Measurements from ENCODE around the gene ZCCHC13. TPM values are rescaled to one million over a fixed set of nuclear protein-coding genes. Genes with fewer than 3 reads are reported as not detected.
"Not testable (repeated sequence)": the region's sequence is repeated elsewhere in the genome, so short reads cannot be mapped to it uniquely, and the experiment has no call there.

ZCCHC13 gene
- total RNA-seq (not detected), polyA plus RNA-seq (not detected)
- long read RNA-seq, donor 1: 0 reads
- long read RNA-seq, donor 2: 0 reads
- long read RNA-seq, donor 3: 0 reads
- long read RNA-seq, donor 4: 0 reads
- long read RNA-seq, donor 5: 0 reads

GRCh38 chrX:74304016-74304415 is at the start of gene ZCCHC13:
ZCCHC13 (plus strand) TSS chrX:74304180; CDS start chrX:74304267, 87 bp downstream.
- no peaks in the 10 kb centered on the region for H3K27me3 ChIP-seq (ENCODE audit: control insufficient read depth in 3 of 3, insufficient read depth in 3 of 3, low read length in 2 of 3)
- 85 to 96% methylated on average over 19 to 20 of the region's 20 CpGs for WGBS, 2 donors
- no peak for TF ChIP-seq CTCF (IDR thresholded peaks at IDR 0.05; ENCODE audit: control extremely low read depth, extremely low read depth)
- H3K9ac ChIP-seq (ENCODE audit: insufficient read depth in 1 of 2, low read length in 2 of 2): no peak within 1 kb of the TSS
- H3K9me3 ChIP-seq (ENCODE audit: control insufficient read depth in 4 of 4, insufficient read depth in 3 of 4, low read length in 3 of 4): peaks cover 0 to 3% (median 0%) of the 10 kb centered on the region in 4 donors
- no peaks in the 10 kb centered on the region for H3K36me3 ChIP-seq (ENCODE audit: control insufficient read depth in 4 of 4, insufficient read depth in 4 of 4, low read length in 4 of 4)
- H3K4me3 ChIP-seq: no peak within 1 kb of the TSS
- no peak within 1 kb of the TSS for H3K27ac ChIP-seq (ENCODE audit: low read depth in 1 of 2, low read length in 1 of 2)
- H3K4me1 ChIP-seq (ENCODE audit: control insufficient read depth in 5 of 5, insufficient read depth in 5 of 5, low read length in 5 of 5): no peaks in the 10 kb centered on the region
- ATAC-seq (ENCODE audit: insufficient read depth, low FRiP score): no peak
- no peak for DNase-seq

GRCh38 chrX:74258111-74258510 is 45.9 kb upstream of the ZCCHC13 start:
- not testable (repeated sequence) for DNase-seq; ATAC-seq (ENCODE audit: insufficient read depth, low FRiP score); H3K27ac ChIP-seq (ENCODE audit: low read depth in 1 of 2, low read length in 1 of 2); H3K27me3 ChIP-seq (ENCODE audit: control insufficient read depth in 3 of 3, insufficient read depth in 3 of 3, low read length in 2 of 3); H3K4me3 ChIP-seq; H3K9ac ChIP-seq (ENCODE audit: insufficient read depth in 1 of 2, low read length in 2 of 2); H3K9me3 ChIP-seq (ENCODE audit: control insufficient read depth in 4 of 4, insufficient read depth in 3 of 4, low read length in 3 of 4); H3K4me1 ChIP-seq (ENCODE audit: control insufficient read depth in 5 of 5, insufficient read depth in 5 of 5, low read length in 5 of 5)
- WGBS, 2 donors: 70 to 94% methylated on average over 1 of the region's 1 CpG
- peaks cover 2 to 11% (median 4%) of the 10 kb centered on the region in 4 donors for H3K36me3 ChIP-seq (ENCODE audit: control insufficient read depth in 4 of 4, insufficient read depth in 4 of 4, low read length in 4 of 4)

GRCh38 chrX:74259885-74260491 is 44.0 kb upstream of the ZCCHC13 start:
- no peak overlapping the region for H3K9ac ChIP-seq (ENCODE audit: insufficient read depth in 1 of 2, low read length in 2 of 2)
- 60 to 93% methylated on average over 4 of the region's 4 CpGs for WGBS, 2 donors
- ATAC-seq (ENCODE audit: insufficient read depth, low FRiP score) (no peak), DNase-seq (no peak)
- peaks cover 0 to under 1% (median 0%) of the 10 kb centered on the region in 3 donors for H3K27me3 ChIP-seq (ENCODE audit: control insufficient read depth in 3 of 3, insufficient read depth in 3 of 3, low read length in 2 of 3)
- no peaks in the 10 kb centered on the region for H3K4me1 ChIP-seq (ENCODE audit: control insufficient read depth in 5 of 5, insufficient read depth in 5 of 5, low read length in 5 of 5)
- H3K27ac ChIP-seq (ENCODE audit: low read depth in 1 of 2, low read length in 1 of 2): no peak overlapping the region
- no peaks in the 10 kb centered on the region for H3K9me3 ChIP-seq (ENCODE audit: control insufficient read depth in 4 of 4, insufficient read depth in 3 of 4, low read length in 3 of 4)
- peaks cover 2 to 11% (median 4%) of the 10 kb centered on the region in 4 donors for H3K36me3 ChIP-seq (ENCODE audit: control insufficient read depth in 4 of 4, insufficient read depth in 4 of 4, low read length in 4 of 4)
- TF ChIP-seq CTCF (IDR thresholded peaks at IDR 0.05; ENCODE audit: control extremely low read depth, extremely low read depth): no peak
- no peak overlapping the region for H3K4me3 ChIP-seq

GRCh38 chrX:74262452-74263209 is 41.3 kb upstream of the ZCCHC13 start:
- no peak for ATAC-seq (ENCODE audit: insufficient read depth, low FRiP score)
- Histone ChIP-seq H3K4me3 (no peak overlapping the region), H3K9ac (ENCODE audit: insufficient read depth in 1 of 2, low read length in 2 of 2) (no peak overlapping the region), H3K27ac (ENCODE audit: low read depth in 1 of 2, low read length in 1 of 2) (no peak overlapping the region), H3K36me3 (ENCODE audit: control insufficient read depth in 4 of 4, insufficient read depth in 4 of 4, low read length in 4 of 4) (peaks cover 2 to 11% (median 3%) of the 10 kb centered on the region in 4 donors), H3K27me3 (ENCODE audit: control insufficient read depth in 3 of 3, insufficient read depth in 3 of 3, low read length in 2 of 3) (no peaks in the 10 kb centered on the region), H3K4me1 (ENCODE audit: control insufficient read depth in 5 of 5, insufficient read depth in 5 of 5, low read length in 5 of 5) (no peaks in the 10 kb centered on the region), H3K9me3 (ENCODE audit: control insufficient read depth in 4 of 4, insufficient read depth in 3 of 4, low read length in 3 of 4) (no peaks in the 10 kb centered on the region)
- DNase-seq: no peak
- no peak for TF ChIP-seq CTCF (IDR thresholded peaks at IDR 0.05; ENCODE audit: control extremely low read depth, extremely low read depth)
- 85 to 100% methylated on average over 1 of the region's 1 CpG for WGBS, 2 donors

All from lung (tissue), 16 donors.